Measurements from ENCODE around the gene RIPK1. TPM values are rescaled to one million over a fixed set of nuclear protein-coding genes. Genes with fewer than 3 reads are reported as not detected.
"Not testable (repeated sequence)": the region's sequence is repeated elsewhere in the genome, so short reads cannot be mapped to it uniquely, and the experiment has no call there.

The RIPK1 gene
- total RNA-seq, 1 donor from 2014 or later, result 21.8 TPM

DNA sequence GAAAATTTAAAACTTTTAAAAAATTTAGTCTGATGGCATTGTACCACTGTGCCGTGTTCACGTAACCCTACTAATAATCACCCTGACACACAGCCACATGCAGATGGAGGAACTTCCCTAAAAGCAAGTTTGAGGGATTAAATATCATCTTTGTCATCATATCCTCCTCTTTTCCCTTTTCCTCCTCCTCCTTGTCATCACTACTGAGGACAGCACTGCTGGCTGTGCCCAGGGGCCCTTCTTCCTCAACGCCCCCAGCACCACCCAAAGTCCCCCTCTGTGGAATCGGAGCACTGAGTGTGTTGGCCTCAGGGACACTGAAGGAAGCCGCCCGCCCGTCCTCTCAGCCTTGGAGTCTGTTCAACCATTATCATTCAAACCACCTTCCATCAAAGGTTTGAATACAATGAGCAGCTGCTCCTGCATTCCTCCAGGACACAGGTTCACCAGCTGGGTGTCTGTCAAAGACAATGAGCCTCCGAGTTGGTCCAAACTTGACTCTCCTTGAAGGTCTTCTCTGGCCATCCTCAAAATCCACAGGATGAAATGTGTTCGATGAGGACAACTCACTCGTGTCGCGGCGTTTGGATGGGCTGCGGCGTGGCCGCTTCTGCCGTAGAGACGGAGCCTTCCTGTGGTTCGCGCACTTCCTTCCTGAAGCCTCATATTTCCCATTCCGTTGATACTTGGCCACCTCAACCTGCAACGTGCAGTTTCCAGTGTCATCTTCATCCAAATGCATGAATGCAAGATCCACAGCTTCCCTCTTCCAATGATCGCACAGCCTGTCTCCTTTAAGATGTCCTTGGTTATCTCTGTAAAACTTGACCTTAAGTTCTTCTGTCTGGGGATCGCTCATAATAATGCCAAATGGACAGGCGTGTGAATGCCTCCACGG is 45.3 kb upstream of the RIPK1 start:
- CTCF ChIA-PET, result interaction anchor here (1.1 to 1.6 kb wide), 4 partner anchors 9 to 31 kb away, joined by 4 to 7 read pairs (median 5); partner anchors contain the start of gene NQO2
- Mint-ChIP-seq H3K27me3 (no peaks in the 10 kb centered on the region), H3K4me1 (peaks cover 49% of the 10 kb centered on the region), H3K27ac (peak overlapping the region; percentile 88), H3K9me3 (no peaks in the 10 kb centered on the region), H3K4me3 (peak overlapping the region; percentile 90), H3K36me3 (ENCODE audit: low read depth) (peaks cover 7% of the 10 kb centered on the region)
- POLR2A ChIA-PET, result interaction anchor here (0.6 to 8.5 kb wide), 11 partner anchors 14 to 257 kb away, joined by 3 to 93 read pairs (median 4); partner anchors contain the start of genes NQO2, RIPK1, SERPINB1 and WRNIP1
- TF ChIP-seq, protein P1, sequence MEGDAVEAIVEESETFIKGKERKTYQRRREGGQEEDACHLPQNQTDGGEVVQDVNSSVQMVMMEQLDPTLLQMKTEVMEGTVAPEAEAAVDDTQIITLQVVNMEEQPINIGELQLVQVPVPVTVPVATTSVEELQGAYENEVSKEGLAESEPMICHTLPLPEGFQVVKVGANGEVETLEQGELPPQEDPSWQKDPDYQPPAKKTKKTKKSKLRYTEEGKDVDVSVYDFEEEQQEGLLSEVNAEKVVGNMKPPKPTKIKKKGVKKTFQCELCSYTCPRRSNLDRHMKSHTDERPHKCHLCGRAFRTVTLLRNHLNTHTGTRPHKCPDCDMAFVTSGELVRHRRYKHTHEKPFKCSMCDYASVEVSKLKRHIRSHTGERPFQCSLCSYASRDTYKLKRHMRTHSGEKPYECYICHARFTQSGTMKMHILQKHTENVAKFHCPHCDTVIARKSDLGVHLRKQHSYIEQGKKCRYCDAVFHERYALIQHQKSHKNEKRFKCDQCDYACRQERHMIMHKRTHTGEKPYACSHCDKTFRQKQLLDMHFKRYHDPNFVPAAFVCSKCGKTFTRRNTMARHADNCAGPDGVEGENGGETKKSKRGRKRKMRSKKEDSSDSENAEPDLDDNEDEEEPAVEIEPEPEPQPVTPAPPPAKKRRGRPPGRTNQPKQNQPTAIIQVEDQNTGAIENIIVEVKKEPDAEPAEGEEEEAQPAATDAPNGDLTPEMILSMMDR (IDR thresholded peaks at IDR 0.05), result no peak
- ATAC-seq (ENCODE audit: low read depth), result no peak
- DNase-seq, result no peak
- intact Hi-C loops (cut with micrococcal nuclease), result loop anchor here (1.0 to 10.0 kb wide), 5 partner anchors 24 to 1288 kb away; partner anchors contain the start of genes NQO2, RIPK1 and WRNIP1

DNA sequence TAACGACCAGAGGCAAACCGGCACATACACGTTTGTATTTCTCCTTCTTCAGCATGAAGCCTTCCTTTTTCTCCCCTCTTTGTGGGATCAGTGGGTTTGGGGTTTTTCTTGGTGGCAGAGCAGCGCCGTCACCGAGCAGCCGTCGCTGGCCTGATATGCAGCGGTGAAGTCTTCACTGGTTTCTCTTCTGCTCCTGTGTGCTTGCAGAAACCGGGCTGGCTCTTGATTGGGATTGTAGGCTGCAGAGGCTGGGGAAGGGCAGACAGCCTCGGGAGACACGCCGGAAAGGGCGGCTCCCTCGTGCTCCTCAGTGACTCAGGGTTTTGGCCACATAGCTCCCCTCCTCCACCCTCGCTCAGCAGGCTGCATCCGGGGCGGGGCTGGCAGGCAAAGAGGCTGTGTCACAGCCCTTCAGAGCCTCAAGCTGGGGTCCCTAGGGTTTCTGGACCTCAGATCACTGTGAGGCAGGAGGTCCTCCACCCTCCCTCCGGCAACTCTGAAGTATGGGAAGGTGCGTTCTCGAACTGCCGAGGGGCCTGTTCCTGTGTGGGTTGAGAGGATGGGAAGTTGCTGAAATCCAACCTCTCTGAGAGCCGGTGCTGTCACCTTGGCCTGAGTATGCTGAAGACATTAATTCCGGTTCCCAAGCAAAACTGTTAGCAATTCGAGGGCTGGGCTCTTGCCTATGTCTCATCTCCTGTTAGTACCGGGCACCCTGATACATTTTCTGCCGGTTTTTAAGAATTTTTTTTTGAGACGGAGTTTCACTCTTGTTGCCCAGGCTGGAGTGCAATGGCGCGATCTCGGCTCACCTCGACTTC is 44.4 kb upstream of the RIPK1 start:
- H3K4me3 Mint-ChIP-seq, result peak overlapping the region; percentile 90
- peak; percentile 76 for DNase-seq
- H3K27me3 Mint-ChIP-seq, result no peaks in the 10 kb centered on the region
- TF ChIP-seq, protein P1 (IDR thresholded peaks at IDR 0.05), result no peak
- peak overlapping the region; percentile 88 for H3K27ac Mint-ChIP-seq
- H3K36me3 Mint-ChIP-seq (ENCODE audit: low read depth), result peaks cover 7% of the 10 kb centered on the region
- POLR2A ChIA-PET, result interaction anchor here (0.6 to 8.5 kb wide), 10 partner anchors 10 to 182 kb away, joined by 3 to 93 read pairs (median 4); partner anchors contain the start of genes NQO2, RIPK1 and SERPINB1
- CTCF ChIA-PET, result interaction anchor here (1.1 to 1.6 kb wide), 4 partner anchors 9 to 30 kb away, joined by 4 to 7 read pairs (median 5); partner anchors contain the start of gene NQO2
- H3K4me1 Mint-ChIP-seq, result peaks cover 54% of the 10 kb centered on the region
- no peaks in the 10 kb centered on the region for H3K9me3 Mint-ChIP-seq
- ATAC-seq (ENCODE audit: low read depth), result peak; percentile 82
- intact Hi-C loops (cut with micrococcal nuclease), result loop anchor here (1.0 to 10.0 kb wide), 5 partner anchors 25 to 1289 kb away; partner anchors contain the start of genes NQO2, RIPK1 and WRNIP1

DNA sequence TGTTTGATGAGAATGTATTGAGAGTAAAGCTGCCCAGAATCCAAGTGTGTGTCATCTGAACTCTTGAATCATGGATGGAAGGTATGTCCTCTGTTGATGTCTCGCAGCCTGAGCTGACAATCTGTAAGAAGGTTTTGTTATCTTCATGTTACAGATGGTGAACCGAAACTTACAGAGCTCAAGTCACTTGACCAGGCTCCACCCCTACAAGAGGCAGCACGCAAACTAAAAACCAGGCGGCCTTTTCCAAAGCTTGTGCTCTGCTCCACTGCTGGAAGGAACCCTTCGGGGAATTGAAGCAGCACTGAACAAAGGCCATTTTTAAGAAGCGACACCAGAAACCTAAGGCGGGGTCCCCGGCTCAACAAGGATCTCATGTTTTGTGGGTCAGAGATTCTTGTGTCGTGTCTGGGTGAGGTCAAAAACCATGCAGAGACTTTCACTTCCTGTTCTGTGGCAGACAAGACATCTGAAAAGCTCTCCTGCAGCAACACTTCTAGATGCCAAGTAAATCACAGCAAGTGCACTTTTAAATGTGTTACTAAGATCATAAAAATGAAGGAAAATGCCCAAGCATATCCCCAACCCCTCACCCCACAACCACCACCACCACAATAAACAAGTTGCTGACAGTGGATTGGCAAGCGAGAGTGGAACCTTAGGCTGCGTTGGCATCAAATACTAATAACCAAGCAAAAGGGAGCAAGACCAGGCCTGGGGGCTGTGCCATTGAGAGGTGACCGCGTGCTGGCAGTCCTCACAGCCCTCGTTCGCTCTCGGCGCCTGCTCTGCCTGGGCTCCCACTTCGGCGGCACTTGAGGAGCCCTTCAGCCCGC is 41.3 kb upstream of the RIPK1 start:
- DNase-seq, result peak; percentile 59
- Mint-ChIP-seq H3K27ac (peak overlapping the region; percentile 96), H3K27me3 (peaks cover 7% of the 10 kb centered on the region), H3K9me3 (no peaks in the 10 kb centered on the region), H3K4me3 (peak overlapping the region; percentile 71), H3K4me1 (peaks cover 60% of the 10 kb centered on the region), H3K36me3 (ENCODE audit: low read depth) (no peaks in the 10 kb centered on the region)
- peak; percentile 61 for ATAC-seq (ENCODE audit: low read depth)
- POLR2A ChIA-PET, result interaction anchor here (1.0 to 8.5 kb wide), 14 partner anchors 11 to 186 kb away, joined by 3 to 93 read pairs (median 8); partner anchors contain the start of genes BPHL, NQO2, RIPK1 and SERPINB1
- TF ChIP-seq, protein P1 (IDR thresholded peaks at IDR 0.05), result no peak
- CTCF ChIA-PET, result interaction anchor here (0.9 to 5.1 kb wide), 5 partner anchors 25 to 181 kb away, joined by 3 to 21 read pairs (median 3); no protein-coding TSS in a partner anchor
- intact Hi-C loops (cut with micrococcal nuclease), result loop anchor here (1.0 to 10.0 kb wide), 4 partner anchors 26 to 1292 kb away; partner anchors contain the start of gene NQO2

DNA sequence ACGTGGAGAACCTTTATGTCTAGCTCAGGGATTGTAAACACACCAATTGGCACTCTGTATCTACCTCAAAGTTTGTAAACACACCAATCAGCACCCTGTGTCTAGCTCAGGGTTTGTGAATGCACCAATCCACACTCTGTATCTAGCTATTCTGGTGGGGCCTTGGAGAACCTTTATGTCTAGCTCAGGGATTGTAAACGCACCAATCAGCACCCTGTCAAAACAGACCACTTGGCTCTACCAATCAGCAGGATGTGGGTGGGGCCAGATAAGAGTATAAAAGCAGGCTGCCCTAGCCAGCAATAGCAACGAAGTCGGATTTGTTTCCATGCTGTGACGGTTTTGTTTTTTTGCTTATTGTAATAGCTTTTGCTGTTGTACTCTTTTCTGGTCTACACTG is 40.1 kb upstream of the RIPK1 start:
- intact Hi-C loops (cut with micrococcal nuclease), result loop anchor here (10.0 kb wide), 1 partner anchor 1293 kb away; no protein-coding TSS in a partner anchor
- DNase-seq; H3K4me3 Mint-ChIP-seq; ATAC-seq (ENCODE audit: low read depth); H3K9me3 Mint-ChIP-seq; H3K36me3 Mint-ChIP-seq (ENCODE audit: low read depth); H3K27ac Mint-ChIP-seq: not testable (repeated sequence)
- Mint-ChIP-seq H3K27me3 (peaks cover 10% of the 10 kb centered on the region), H3K4me1 (peaks cover 57% of the 10 kb centered on the region)
- CTCF ChIA-PET, result interaction anchor here (5.1 kb wide), 1 partner anchor 26 kb away, joined by 21 read pairs; no protein-coding TSS in a partner anchor
- POLR2A ChIA-PET, result interaction anchor here (1.4 to 8.5 kb wide), 3 partner anchors 10 to 27 kb away, joined by 4 to 93 read pairs (median 9); partner anchors contain the start of gene NQO2
